ENCODE measurements around the gene CDK14. TPM values are rescaled to one million over a fixed set of nuclear protein-coding genes. Genes with fewer than 3 reads are reported as not detected.

The CDK14 gene
- total RNA-seq, 1 donor: 44.8 TPM

DNA sequence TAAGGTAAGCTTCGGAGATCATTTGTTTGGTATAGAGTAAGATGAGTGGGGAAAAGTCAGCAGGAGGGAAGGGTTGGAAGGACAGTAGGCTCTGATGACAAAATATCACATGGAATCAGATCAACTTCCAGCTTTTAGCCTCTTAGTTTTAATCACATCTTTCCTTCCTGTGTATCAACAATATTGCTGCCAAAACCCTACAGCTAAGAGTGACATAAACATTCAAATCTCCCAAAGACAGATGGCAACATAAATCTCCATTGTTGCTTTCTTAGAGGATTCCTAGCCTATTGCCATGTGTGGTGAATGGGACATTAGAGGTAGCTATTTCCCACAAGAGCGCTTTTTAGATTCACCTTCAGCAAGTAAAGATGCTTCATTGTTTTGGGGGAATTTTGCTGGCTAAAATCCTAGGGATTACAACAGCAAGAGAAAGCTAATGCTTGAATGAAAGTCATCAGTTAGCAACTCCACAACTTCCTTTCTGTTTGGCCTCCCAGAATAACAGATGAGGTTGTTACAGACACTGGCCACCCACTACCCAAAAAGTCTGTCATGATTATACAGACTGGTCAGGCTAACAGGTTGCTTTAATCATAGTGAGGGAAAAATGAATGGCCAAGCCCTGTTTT, 632.9 kb downstream of the CDK14 start:
- TF ChIP-seq, protein P1, sequence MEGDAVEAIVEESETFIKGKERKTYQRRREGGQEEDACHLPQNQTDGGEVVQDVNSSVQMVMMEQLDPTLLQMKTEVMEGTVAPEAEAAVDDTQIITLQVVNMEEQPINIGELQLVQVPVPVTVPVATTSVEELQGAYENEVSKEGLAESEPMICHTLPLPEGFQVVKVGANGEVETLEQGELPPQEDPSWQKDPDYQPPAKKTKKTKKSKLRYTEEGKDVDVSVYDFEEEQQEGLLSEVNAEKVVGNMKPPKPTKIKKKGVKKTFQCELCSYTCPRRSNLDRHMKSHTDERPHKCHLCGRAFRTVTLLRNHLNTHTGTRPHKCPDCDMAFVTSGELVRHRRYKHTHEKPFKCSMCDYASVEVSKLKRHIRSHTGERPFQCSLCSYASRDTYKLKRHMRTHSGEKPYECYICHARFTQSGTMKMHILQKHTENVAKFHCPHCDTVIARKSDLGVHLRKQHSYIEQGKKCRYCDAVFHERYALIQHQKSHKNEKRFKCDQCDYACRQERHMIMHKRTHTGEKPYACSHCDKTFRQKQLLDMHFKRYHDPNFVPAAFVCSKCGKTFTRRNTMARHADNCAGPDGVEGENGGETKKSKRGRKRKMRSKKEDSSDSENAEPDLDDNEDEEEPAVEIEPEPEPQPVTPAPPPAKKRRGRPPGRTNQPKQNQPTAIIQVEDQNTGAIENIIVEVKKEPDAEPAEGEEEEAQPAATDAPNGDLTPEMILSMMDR (IDR thresholded peaks at IDR 0.05; ENCODE audit: insufficient read depth, low read length): no peak
- no peak overlapping the region for H3K4me3 ChIP-seq (ENCODE audit: low read depth, low read length)
- DNase-seq (ENCODE audit: low read depth): peak; percentile 21

DNA sequence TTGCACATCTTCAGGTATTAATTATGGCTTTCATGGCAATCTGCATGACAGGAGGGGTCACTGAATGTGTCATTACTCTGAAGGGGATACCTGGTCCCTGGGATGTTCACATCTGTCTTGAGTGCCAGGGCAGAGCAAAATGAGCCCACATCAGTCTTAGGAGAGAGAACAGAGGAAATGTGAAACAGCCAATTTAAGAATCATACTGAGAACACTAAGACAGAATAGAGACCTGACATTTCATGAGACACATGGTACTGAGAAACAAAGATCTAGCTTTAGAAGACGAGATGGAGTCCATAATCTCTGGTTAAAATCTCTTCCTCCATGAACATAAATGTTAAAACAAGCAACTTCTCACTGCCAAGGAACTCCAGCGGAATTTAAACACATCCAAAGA, 634.0 kb downstream of the CDK14 start:
- TF ChIP-seq, protein P1 (IDR thresholded peaks at IDR 0.05; ENCODE audit: insufficient read depth, low read length): no peak
- DNase-seq (ENCODE audit: low read depth): no peak
- no peak overlapping the region for H3K4me3 ChIP-seq (ENCODE audit: low read depth, low read length)

DNA sequence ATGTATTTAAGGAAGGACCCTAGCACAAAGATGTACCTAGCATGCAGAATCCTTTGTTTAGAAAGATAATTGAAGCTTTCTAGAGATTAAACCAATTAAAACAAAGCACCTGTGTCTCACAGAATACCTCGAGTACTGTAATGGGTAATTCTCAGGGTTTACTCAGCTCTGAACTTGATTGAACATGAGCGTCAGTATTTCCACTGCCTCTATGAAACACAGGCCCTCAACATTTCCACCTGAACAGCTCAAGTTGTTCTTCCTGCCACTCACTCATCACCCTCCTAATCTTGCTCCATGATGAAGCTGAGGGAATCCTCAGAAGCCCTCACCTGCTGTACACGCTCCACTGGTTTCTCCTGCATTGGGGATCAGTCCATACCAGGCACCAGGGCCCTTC, 634.4 kb downstream of the CDK14 start:
- H3K4me3 ChIP-seq (ENCODE audit: low read depth, low read length): no peak overlapping the region
- TF ChIP-seq, protein P1 (IDR thresholded peaks at IDR 0.05; ENCODE audit: insufficient read depth, low read length): no peak
- no peak for DNase-seq (ENCODE audit: low read depth)

DNA sequence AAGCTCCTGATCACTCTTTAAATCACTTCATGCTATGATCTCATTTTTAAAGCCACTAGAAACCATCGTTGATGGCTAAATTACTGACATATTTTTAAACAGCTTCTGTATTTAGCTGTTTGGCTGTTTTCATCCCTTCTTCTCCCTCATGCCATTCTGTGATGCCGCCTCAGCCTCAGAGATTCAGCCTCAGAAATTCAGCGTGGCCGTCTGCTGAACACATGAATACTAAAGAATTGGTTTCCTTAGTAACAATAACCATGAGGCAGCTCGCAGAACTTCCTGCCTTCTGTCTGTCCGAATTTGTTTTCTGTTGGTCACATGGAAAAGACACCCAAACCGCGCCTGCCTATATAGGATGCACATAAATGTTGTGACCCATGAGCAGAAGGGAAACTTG, 637.1 kb downstream of the CDK14 start:
- TF ChIP-seq, protein P1 (IDR thresholded peaks at IDR 0.05; ENCODE audit: insufficient read depth, low read length): no peak
- no peak overlapping the region for H3K4me3 ChIP-seq (ENCODE audit: low read depth, low read length)
- DNase-seq (ENCODE audit: low read depth): no peak

DNA sequence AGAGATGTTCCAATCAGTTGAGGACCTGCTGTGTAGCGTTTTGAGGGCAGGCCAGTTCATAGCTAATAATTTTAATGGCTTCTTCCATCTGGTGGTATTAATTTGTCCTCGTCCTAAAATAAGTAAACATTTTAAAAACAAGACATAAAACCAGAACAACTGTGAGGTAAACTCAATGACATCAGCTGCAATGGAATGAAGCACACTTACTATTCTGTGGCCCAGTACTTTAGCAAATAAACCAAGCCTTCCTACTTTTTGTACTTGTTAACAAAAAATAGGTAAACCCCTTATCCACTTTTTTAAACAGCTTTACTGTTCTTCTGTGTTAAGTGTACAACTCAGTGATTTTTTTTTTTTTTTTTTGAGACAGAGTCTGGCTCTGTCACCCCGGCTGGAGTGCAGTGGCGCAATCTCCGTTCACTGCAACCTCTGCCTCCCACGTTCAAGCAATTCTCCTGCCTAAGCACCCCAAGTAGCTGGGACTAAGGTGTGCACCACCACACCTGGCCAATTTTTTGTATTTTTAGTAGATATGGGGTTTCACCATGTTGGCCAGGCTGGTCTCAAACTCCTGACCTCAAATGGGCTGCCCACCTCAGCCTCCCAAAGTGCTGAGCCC, 639.2 kb downstream of the CDK14 start:
- TF ChIP-seq, protein P1 (IDR thresholded peaks at IDR 0.05; ENCODE audit: insufficient read depth, low read length): no peak
- H3K4me3 ChIP-seq (ENCODE audit: low read depth, low read length): no peak overlapping the region
- DNase-seq (ENCODE audit: low read depth): no peak

DNA sequence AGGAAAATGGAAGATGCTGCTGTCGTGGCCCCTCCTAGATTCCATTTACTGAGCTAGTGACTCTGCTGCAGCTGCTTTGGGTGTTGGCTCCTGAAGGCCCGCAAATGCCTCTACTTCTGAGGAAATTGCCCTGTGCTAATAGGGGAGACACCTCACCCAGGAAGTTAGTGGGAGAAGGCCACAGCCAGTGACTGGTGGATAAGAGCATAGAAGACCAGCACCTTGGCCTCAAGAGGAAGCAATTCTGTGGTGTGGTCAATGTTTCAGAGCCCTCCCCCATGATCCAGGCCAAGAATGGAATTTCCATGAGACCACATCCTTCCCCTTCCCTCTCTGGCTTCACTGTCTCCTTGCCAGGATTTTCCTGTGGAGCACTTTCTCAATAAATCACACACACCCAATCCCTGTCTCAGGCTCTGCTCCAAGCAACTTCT, 643.1 kb downstream of the CDK14 start:
- TF ChIP-seq, protein P1 (IDR thresholded peaks at IDR 0.05; ENCODE audit: insufficient read depth, low read length): no peak
- DNase-seq (ENCODE audit: low read depth): peak; percentile 85
- H3K4me3 ChIP-seq (ENCODE audit: low read depth, low read length): no peak overlapping the region
